Left lobe of liver (tissue), 2 donors: ENCODE data around the gene OR2F1. TPM values are rescaled to one million over a fixed set of nuclear protein-coding genes. Genes with fewer than 3 reads are reported as not detected.

Experiments
- ATAC-seq: fragments of 200-7000 bp; cut with Tn5 transposase; one replicate; pipeline ENCODE4 v1.9.1; 2020; ENCODE audit warnings: mild to moderate bottlenecking, moderate library complexity
- DNase-seq: peaks from one replicate; pipeline ENCODE4 v3.0.0-alpha.2; 2020; ENCODE audit warnings: low spot score
- total RNA-seq: library from RNA; stranded (reverse); gene quantifications from one replicate; pipeline ENCODE4 v1.2.1, GENCODE V29; 2021
- donor health status: DM: no; HTN: no; CAD: no; lungs with moderate emphysema.
- donor health status: DM: no; HTN: yes; CAD: no.

Gene OR2F1, protein sequence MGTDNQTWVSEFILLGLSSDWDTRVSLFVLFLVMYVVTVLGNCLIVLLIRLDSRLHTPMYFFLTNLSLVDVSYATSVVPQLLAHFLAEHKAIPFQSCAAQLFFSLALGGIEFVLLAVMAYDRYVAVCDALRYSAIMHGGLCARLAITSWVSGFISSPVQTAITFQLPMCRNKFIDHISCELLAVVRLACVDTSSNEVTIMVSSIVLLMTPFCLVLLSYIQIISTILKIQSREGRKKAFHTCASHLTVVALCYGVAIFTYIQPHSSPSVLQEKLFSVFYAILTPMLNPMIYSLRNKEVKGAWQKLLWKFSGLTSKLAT
- total RNA-seq = not detected

- DNase-seq = no peak
- no peak for ATAC-seq
Observed at GRCh38 chr7:143954544-143954943, at the start of gene OR2F1. TSS of gene OR2F1 (plus strand) at chr7:143954844. CDS start at chr7:143959971, 5,127 bp downstream.

GRCh38 chr7:143905509-143905908 lies 49.1 kb upstream of the OR2F1 start:
- no peak for ATAC-seq

GRCh38 chr7:143906151-143906550 lies 48.5 kb upstream of the OR2F1 start:
- ATAC-seq (no peak), DNase-seq (no peak)

More at GRCh38 chr7:143905509-143905908, 49.1 kb upstream of the OR2F1 start:
- no peak for DNase-seq

DNA sequence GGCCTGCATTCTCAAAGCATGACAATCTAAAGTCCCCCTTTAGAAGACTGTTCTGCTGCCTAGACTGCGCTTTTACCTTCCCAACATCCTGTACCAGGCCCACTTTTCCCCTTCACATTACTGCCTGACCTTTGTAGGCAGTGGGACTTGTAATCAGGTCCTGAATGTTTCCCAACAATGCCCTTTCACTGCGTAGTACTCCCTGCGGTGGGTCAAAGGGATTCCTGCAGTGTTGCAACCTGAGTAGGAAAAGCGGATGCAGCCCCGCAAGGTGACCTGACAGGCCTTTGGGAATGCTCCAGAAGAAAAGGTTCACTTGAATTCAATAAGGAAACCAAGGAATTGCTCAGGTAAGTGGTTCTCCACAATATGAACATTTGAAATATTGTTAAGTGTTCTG lies 47.7 kb upstream of the OR2F1 start:
- ATAC-seq (no peak), DNase-seq (no peak)

DNA sequence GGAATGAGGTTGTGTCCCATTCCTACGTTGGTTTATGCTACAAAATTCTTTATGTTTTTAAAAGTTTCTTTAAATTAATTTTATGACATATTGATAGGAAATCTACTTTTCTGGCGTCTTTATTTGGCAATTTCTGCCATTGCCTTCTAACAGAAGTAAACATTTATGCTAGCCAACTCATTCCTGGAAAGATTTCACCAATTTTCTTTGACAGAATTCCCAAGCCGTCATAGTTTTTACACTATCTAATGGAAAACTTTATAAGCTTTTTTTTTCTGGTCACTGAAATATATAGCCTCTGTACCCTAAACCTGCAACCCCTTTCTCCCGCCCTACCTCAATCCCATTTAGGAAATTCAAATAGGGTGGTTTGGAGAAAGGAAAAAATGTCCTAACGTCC lies 46.5 kb upstream of the OR2F1 start:
- ATAC-seq (no peak), DNase-seq (no peak)

GRCh38 chr7:143909863-143910262 lies 44.8 kb upstream of the OR2F1 start:
- ATAC-seq (no peak), DNase-seq (no peak)

DNA sequence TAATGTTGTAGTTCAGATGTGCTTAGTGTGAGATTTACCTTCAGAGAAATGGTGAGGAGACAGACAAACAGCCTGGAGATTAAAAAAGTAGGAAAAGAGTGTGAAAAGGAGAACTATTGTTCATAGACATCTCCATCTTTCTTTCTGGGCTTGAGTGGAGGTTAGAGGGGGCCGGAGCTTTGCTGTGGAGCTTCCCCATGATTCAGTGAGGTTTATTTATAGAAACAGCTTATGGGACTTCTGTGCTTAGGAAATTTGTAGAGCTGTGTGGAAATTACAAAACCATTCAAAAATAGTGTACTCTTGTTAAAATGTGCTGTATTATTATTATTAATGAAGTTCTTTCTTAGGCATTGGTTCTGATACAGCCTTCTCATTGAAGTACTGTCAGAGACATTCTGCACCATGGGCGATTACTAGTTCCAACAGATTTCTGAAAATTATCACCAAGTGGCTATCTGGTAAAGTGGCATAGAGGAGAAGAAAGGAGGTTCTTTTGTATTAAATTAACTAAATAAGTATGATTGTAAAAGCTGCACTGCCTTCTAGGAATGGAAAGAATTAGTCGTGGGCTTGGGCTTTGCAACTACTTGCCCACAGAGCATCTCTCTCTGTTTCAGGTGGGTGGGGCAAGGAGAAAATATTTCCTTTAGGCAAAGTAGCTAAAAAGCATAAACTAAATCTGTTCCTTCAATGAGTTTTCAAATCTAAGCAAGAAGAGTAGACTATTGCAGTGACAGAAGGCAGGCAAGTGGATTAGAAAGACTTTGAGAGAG lies 44.0 kb upstream of the OR2F1 start:
- DNase-seq (no peak), ATAC-seq (no peak)

DNA sequence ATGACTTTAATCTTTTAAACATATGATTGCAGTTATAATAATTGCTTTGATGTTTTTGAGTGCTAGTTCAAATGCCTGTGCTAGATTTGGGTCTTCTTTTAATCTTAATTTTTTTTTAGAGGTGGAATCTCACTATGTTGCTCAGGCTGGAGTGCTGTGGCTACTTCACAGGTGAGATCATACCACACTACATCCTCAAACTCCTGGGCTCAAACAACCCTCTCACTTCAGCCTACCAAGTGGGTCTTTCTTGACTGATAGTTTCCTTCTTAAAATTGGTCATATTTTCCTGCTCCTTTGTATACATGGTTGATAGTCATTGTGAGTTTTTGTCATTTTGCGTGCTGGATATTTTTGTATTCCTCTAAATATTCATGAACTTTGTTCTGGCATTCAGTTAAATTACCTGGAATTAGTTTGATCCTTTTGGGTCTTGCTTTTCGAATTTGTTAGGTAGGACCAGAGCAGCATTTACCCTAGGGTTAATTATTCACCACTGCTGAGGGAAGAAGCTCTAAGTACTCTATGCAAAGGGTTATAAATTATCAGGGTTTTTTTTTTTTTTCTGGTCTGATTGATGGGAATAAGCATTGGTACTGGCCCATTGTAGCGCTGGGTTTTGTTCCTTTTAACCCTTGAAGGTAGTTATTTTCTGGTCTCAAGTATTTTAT lies 40.6 kb upstream of the OR2F1 start:
- ATAC-seq (peak; percentile 85), DNase-seq (no peak)

DNA sequence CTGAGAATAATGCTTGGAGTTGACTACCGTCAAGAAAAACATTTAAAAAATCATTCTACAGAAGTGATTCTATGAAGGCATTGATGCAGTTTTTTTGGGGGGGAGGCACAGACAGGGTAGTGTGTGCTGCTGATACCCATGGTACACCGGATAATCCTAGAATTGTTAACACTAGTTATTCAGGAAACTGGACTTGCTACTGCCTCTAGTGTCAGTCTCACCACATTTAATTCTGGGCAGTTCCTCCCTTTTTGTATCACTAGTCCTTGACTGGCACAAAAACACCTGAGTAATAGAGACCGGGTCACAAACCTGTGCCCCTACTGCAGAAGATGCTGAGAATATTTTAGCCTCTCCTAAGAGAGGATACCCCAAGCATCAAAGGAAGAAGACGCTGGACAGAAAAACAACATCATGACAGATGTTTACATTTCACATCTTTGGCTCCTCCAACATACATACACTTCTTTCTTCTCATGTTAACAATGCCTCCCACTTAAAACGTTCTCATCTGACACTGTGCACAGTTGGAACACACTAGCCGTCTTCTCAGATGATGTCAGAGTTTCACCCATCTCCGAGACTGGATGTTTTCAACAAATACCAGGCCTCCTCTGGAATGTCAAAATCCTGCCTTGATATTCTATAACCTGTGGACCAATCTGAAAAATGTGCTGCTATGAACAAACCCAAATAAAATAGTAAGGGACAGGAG lies 39.5 kb upstream of the OR2F1 start:
- no peak for ATAC-seq
- no peak for DNase-seq

DNA sequence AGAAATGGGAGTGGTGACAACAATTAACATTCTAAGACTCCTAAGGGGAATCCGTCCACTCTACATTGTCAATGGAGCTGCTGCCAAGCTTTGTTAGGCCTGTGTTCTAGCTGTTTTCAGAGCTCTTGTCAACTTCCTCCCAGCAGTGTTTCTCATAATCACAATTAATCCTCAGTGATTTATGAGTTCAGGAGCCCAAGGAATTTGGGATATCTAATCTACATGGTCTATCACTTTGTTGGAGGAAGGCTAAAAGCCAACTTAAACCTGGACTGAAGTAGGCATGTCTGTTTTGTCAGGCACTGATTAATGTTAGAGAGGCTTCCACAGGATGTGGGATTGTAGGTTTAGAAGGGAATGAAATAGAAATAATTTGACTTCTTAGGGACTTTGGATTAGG lies 29.8 kb upstream of the OR2F1 start:
- no peak for ATAC-seq

GRCh38 chr7:143929224-143929920 lies 25.3 kb upstream of the OR2F1 start:
- DNase-seq = no peak
- ATAC-seq = no peak

More for the DNA sequence above, 29.8 kb upstream of the OR2F1 start:
- no peak for DNase-seq

GRCh38 chr7:143931739-143932138 lies 22.9 kb upstream of the OR2F1 start:
- DNase-seq = no peak
- ATAC-seq = no peak

DNA sequence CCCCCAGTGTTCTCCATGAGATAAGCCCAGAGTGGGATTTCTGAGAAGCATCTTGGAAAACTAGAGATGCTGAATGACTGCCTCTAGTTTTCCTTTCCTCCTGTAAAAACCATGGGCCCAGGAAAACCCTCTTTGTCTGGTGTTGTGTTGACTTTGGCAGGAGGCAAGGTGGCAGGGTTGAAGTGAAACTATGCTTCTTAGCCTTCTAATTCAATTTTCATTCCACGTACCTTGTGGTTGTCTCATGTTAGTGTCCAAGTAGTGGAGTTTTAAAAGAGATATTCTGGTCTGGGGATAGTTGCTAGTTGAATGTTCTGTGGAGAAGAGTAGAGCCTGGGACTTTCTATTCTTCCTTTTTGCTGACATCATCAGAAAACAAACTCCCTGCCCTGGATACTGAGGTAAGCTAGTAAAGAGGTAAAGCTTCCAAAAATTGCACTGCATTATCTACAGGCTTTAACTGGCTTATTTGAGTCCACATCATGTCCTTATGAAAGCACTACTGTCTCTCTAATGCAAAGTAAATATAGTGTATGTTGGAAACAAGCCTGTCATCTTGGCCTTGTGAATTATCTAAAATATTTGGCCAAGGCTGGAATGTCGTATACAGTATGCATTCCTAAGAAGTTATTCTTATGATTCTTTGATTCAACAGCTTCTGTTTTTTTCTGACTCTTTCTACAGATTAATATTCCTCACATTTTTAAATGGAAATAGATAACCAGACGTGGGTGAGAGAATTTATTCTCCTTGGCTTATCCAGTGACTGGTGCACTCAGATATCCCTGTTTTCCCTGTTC lies 19.9 kb upstream of the OR2F1 start, which contains the start of gene OR2F2:
TSS of gene OR2F2 (plus strand) at position 708 of the 800 bp plus-strand sequence. CDS start at position 708, 0 bp downstream.
- DNase-seq (no peak), ATAC-seq (no peak)

DNA sequence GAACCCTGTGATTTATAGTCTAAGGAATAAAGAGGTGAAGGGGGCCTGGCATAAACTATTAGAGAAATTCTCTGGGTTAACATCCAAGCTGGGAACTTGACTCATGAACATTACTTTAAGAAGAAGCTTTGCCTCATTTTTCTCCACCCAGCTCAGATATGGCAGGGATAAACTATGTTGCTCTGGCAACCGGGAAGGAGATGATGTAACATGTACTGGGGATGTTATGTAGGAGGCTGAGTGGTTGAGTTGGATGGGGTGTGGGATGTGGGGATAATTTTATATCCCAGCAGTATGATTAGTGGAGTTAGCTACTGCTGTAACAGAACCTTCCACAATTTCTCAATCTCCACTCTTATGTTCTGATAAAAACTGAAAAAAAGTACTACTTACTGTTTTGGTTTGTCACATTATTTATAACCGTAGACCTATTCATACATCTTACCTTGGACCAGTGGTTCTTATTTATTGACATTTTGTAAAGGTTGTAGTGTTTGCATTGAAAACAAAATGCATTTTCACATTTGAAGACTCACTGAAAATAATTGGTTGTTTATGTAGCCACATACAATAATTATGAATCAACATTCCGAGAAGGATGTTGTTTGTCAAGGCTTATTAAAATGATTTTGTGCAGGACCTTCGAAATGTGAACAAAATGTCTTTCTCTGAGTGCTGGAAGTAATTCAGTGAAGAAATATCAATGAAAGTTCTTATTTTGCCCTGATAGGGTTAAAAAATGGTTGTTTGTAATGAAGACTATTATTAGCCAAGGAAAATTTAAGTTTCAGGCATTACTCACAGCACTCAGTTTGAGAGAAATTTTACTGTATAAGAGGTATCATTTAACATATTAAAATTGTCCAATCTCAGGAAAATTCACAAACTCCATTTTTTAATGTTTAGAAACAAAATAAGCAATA lies 18.3 kb upstream of the OR2F1 start:
- no peak for ATAC-seq
- no peak for DNase-seq

DNA sequence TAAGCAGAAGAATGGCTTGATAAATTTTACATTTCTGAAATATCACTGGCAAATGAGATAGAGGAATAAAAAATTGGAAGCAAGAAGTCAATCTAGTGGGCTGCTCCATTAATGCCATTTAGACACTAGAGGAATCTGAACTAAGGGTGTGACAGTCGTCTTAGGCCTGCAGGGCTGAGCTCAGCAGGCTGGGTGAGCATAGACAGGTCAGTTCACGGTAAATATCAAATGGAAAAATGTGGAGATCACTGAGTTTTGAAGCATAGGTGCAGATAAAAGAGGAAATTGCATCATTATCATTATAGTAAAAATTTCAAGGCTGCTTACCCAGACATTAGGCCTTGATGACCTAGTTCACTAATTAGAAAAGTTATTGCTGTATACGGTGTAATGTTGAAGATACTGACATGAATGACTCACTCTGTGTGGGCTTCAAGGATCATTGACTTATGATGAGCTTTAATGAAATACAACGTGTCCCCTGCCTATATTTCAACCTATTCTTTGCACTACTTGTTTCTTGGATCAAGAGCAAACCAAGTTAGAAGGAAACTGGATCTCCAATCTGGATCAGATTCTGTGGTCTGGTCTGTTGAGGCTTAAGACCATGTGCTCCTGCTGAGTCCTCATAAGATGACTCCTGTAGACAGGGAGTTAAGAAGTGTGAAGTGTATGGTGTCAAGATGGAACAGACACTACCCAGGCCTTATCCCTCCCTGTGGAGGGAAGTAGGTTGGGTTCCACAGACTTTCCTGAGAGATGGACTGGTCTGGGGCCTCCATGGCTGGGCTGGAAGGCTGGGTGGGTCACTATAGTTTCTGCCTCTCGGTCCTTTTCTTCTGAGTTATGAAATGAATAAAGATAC lies 16.0 kb upstream of the OR2F1 start:
- DNase-seq = no peak
- ATAC-seq = no peak

DNA sequence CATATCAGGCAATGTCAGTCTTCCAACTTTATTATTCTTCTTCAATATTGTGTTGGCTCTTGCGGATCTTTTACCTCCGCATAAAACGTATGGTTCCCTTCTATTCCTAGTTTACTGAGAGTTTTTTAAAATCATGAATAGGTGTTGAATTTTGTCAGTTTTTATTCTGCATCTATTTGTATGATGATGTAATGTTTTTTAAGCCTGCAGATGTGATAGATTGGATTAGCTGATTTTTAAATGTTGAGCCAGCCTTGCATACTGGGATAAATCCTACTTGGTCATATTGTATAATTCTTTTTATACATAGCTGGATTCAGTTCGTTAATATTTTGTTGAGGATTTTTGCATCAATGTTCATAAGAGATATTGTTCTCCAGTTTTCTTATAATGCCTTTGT lies 9.2 kb upstream of the OR2F1 start:
- DNase-seq (no peak), ATAC-seq (no peak)

DNA sequence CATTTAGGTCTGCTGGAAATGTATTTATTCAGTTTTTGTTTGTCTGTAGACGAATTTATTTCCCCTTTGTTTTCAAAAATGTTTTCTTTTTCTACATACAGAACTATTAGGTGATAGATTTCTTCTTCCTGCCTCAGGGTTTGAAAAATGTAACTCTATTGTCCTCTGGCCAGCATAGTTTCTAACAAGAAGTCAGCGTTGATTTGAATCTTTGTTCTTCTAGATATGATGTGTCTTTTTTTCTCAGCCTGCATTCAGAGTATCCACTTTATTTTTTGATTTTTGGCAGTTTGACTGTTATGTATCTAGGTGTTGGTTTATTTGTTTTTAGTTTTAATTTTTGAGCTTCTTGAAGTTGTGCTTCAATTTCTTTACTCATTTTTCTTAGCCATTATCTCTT lies 7.5 kb upstream of the OR2F1 start:
- no peak for DNase-seq
- ATAC-seq = no peak

DNA sequence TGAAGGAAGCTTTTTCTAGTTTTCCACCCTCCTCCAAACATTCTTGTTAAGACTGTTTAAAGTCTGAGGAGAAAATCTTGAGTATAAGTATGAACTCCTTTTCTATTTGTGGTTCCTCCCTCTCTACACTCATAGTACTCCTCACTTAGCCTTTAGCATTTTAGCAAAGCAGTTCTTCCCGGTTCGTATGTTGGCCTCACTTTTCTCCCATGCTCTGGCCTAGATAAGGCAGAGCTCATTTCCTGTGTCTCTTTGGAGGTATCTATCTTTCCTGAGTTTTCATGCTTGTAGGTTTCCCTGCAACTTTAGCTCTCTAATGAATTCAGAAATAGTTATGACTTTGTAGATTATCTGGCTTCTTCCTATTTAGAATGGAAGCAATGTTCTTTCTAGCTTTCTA lies 5.9 kb upstream of the OR2F1 start:
- no peak for ATAC-seq

More for the DNA sequence above, 5.9 kb upstream of the OR2F1 start:
- no peak for DNase-seq
